ENCODE data around the gene ZGLP1.
"Not testable (repeated sequence)": the region's sequence is repeated elsewhere in the genome, so short reads cannot be mapped to it uniquely, and the experiment has no call there.

The ZGLP1 gene

GRCh38 chr19:10283301-10284064, 26.1 kb downstream of the ZGLP1 start:
- no peak for DNase-seq

GRCh38 chr19:10282043-10282442, 27.6 kb downstream of the ZGLP1 start:
- DNase-seq, result not testable (repeated sequence)

- no peak for DNase-seq
These were observed 29.7 kb downstream of the ZGLP1 start for GRCh38 chr19:10279737-10280442.

- DNase-seq, result no peak
These were observed 30.7 kb downstream of the ZGLP1 start for GRCh38 chr19:10278935-10279334.

GRCh38 chr19:10277795-10278589, 31.6 kb downstream of the ZGLP1 start:
- DNase-seq, result no peak

- no peak for DNase-seq
These were observed 35.0 kb downstream of the ZGLP1 start for GRCh38 chr19:10274589-10274988.

- peak in 1 of 58 donors; percentile 27 for DNase-seq
These were observed 38.0 kb downstream of the ZGLP1 start for GRCh38 chr19:10271543-10272086.

GRCh38 chr19:10270616-10271394, 38.8 kb downstream of the ZGLP1 start, which contains the start of gene ICAM1:
TSS of gene ICAM1 (plus strand) at chr19:10271120. CDS start at chr19:10271160, 40 bp downstream.
- DNase-seq, result peak in 22 of 58 donors; percentile 2 to 65 (median 18)

- peak in 21 of 58 donors; percentile 5 to 35 (median 19) for DNase-seq
These were observed 39.4 kb downstream of the ZGLP1 start for GRCh38 chr19:10270180-10270615.

GRCh38 chr19:10269333-10270179, 40.1 kb downstream of the ZGLP1 start:
- peak in 54 of 58 donors; percentile 5 to 86 (median 52) for DNase-seq

- DNase-seq, result no peak
These were observed 41.5 kb downstream of the ZGLP1 start for GRCh38 chr19:10268071-10268470.

- DNase-seq, result no peak
These were observed 42.9 kb downstream of the ZGLP1 start for GRCh38 chr19:10266706-10267105.

- no peak for DNase-seq
These were observed 46.8 kb downstream of the ZGLP1 start for GRCh38 chr19:10262771-10263170.

- DNase-seq, result peak in 5 of 58 donors; percentile 5 to 49 (median 16)
These were observed 49.5 kb downstream of the ZGLP1 start for GRCh38 chr19:10260141-10260584.

- peak in 50 of 58 donors; percentile 6 to 83 (median 45) for DNase-seq
These were observed 50.3 kb downstream of the ZGLP1 start for GRCh38 chr19:10259162-10259905.

- DNase-seq, result no peak
These were observed 51.4 kb downstream of the ZGLP1 start for GRCh38 chr19:10258080-10258710.

- DNase-seq, result no peak
These were observed 52.5 kb downstream of the ZGLP1 start for GRCh38 chr19:10256970-10257615.

- no peak for DNase-seq
These were observed 53.1 kb downstream of the ZGLP1 start for GRCh38 chr19:10256551-10256950.
